ENCODE results near the gene MED23. TPM values are rescaled to one million over a fixed set of nuclear protein-coding genes. Genes with fewer than 3 reads are reported as not detected.
A peak's percentile ranks its signal among the peaks of the same experiment; 100 is the strongest.

MED23 gene
- total RNA-seq, result 24.4 and 35.1 TPM in 2 replicates

DNA sequence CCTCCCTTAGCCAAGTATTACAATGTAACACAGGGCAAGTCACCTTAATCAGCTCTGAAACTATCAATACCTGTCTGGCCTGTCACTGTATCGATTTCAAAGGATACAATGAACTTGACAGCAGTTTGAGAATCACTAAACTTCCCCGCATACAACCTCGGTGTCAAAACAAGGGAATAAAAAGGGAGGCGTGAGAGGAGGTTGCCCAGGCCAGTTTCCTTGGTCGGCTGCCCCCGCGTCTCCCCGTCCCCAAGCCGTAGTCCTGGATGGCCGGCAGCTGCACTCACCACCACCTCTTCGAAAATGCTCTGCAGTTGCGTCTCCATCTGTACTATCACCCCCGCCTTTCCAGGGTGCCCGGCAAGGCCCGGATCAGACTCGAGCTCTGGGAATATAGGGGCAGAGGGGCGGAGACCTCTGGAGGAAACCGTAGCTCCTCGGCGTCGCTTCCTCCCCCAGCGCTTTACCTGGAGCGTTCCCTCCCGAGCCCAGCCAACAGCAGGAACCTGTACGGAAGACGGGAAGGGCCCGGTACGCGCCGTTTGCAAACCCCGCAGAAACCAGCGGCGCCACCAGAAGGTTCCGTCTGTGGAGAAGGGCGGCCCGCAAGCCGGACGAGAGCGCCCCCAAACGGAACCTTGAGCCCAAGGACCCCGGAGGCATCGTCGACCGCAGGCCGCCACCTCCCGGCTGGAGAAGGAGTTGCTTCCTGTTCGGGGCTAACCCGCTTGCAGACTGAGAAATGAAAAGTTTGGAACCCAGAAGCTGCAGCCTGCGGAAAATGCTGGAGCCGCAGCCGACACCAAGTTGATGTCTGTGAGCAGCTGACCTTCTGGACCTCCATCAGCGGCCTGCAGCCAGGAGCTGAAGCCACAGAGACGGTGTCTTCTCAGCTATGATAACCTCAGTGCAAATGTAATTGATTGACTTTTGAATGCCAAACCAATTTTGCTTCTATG lies at the start of gene MED23:
MED23 (minus strand) TSS at position 519 of the 959 bp plus-strand sequence; CDS start at position 326, 193 bp downstream.
- DNase-seq (ENCODE audit: low read depth in 2 of 2), result peak; percentile 95

DNA sequence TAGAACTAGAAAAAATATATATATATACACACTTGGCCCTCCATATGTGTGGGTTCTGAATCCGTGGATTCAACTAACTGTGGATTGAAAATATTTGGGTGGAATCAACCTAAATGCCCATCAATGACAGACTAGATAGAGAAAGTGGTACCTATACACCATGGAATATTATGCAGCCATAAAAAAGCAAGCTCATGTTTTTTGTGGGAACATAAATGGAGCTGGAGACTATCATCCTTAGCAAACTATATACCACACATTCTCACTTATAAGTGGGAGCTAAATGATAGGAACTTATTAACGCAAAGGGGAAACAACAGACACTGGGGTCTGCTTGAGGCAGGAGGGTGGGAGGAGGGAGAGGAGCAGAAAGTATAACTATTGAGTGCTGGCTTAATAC lies 45.1 kb upstream of the MED23 start:
- no peak for DNase-seq (ENCODE audit: low read depth in 2 of 2)

DNA sequence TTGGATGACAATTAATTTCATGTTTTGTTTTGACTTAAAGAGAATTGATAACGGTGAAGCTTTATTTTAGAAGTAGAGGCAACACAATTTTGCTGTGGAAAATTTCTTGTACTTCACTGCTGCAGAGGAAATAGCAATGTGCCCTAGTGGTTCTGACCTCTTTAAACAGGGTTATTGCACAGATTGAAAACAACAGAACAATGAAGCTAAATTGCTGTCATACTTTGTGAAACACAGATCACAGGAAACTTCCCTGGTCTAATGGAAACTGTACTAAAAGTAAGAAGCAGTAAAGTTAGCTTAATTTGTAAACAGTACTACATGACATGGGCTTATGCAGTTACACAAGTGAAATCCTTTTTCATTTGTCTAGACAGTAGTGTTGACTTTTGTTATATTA lies 41.8 kb upstream of the MED23 start:
- peak; percentile 73 to 96 for DNase-seq (ENCODE audit: low read depth in 2 of 2)

- no peak for DNase-seq (ENCODE audit: low read depth in 2 of 2)
Measured at GRCh38 chr6:131663578-131664165, 35.6 kb upstream of the MED23 start.

- DNase-seq (ENCODE audit: low read depth in 2 of 2), result peak in 1 of 2 donors; percentile 78
Measured at GRCh38 chr6:131660195-131660594, 32.2 kb upstream of the MED23 start.

GRCh38 chr6:131658287-131658686 lies 30.2 kb upstream of the MED23 start:
- DNase-seq (ENCODE audit: low read depth in 2 of 2), result no peak

- peak in 1 of 2 donors; percentile 4 for DNase-seq (ENCODE audit: low read depth in 2 of 2)
Measured at GRCh38 chr6:131657630-131658111, 29.6 kb upstream of the MED23 start.

DNA sequence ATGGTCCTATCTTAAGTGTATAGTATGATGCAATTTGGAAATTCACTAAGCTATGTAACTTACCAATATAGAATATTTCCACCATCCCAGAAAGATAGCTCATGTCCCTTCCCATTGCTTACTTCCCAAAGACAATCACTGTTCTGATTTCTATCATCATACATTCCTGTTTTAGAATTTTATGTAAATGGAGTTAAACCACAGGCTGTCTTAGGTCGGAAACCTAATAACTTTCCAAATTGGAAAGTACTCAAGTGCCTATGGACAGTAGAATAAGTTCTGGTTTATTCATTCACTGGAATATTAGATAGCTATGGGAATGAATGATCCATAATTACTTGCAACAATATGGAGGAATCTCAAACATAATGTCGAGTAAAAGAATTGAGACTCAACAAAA lies 29.2 kb upstream of the MED23 start:
- no peak for DNase-seq (ENCODE audit: low read depth in 2 of 2)

- DNase-seq (ENCODE audit: low read depth in 2 of 2), result no peak
Measured at GRCh38 chr6:131656667-131657066, 28.6 kb upstream of the MED23 start.

DNA sequence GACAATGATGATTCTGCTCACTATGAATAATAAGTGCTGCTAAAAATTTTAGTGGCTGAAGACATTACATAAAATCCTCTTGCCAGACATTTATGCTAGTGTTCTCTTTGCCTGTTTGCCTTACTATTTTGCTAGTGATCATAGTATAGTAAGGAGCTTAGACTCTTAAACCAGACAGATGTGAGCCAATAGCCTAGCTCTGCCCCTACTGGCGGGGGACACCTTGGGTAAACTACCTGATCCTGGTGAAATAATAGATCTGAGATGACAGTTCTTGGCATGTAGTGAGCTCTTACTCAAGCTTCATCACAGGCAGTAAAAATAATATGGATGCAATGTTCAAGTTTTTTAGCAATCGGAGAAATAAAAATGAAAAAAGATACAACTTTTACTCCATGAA lies 27.9 kb upstream of the MED23 start:
- no peak for DNase-seq (ENCODE audit: low read depth in 2 of 2)

DNA sequence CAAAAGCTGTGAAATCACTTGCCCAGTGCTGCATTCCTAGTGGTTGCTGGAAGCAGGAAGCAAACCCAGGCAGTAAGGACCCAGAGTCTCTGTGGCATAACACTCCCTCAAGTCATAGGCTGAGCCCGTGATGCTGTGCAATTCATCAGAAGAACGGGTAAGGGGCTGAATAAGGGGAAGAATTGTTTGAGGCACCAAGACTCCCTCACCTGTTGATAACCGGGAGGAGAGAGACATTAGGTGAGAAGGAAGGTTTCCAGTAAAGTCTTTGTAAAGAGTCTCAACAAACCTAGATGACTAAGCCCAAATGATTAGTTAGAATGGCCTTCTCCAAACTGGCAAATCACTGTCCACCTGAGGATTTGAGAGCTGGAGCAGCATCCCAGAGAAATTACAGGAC lies 27.3 kb upstream of the MED23 start:
- DNase-seq (ENCODE audit: low read depth in 2 of 2), result no peak

- DNase-seq (ENCODE audit: low read depth in 2 of 2), result no peak
Measured at GRCh38 chr6:131654326-131654725, 26.3 kb upstream of the MED23 start.

GRCh38 chr6:131652472-131652871 lies 24.4 kb upstream of the MED23 start:
- DNase-seq (ENCODE audit: low read depth in 2 of 2), result peak; percentile 45 to 65

DNA sequence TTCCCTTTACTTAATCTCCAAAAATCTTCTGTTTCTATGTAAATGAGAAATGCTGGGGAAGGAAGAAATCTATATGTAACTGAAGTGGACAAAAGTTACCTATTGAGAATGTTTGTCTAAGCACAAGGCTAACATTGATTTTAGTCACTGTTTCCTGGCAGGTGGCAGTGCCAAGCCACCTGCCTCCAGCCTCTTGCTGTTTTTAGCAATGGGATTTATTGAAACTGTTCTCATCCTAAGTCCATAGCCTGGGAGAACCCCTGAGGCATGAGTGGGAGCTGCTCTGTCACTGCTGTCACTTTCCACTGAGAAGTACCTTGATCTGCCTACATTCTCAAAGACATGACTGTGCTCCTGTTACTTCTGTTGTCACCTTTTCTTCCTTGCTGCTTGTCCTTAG lies 23.7 kb upstream of the MED23 start:
- DNase-seq (ENCODE audit: low read depth in 2 of 2), result peak in 1 of 2 donors; percentile 19

DNA sequence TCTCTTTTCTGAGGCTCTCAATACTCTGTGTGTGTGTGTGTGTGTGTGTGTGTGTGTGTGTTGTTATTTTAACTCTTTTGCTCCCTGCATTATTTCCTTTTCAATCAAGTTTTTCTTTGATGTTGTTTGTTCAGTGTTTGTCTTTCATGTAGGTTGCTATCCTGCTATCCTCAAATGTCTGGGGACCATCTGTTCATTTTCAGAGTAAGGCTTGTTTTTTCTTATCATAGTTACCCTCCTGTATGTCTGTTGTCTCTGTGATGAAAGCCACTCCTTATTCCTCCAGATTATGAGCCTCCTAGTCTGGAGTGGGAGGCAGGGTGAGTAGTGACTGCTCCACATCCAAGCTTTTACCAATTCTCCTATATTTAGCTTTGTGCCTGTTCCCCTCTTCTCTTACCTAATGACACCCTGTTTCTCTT lies 18.2 kb upstream of the MED23 start:
- no peak for DNase-seq (ENCODE audit: low read depth in 2 of 2)

GRCh38 chr6:131645846-131646245 lies 17.8 kb upstream of the MED23 start:
- DNase-seq (ENCODE audit: low read depth in 2 of 2), result no peak

DNA sequence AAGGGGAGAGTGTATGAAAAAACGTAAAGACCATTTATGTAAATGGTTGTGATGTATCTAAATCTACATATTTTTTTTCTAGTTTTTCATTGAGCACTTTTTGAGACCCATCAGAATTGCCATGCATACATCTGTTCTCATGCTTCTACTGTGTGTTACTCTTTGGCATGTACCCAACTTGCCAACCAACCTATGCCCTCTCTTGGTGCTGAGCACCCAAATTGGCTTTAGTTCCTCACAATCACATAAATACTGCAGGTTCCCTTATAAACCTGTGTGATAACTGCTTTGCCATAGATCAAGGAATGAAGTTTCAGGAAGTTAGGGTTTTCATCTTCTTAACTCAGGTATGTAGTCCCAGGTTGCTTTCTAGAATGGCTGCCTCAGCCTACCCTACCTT lies 16.9 kb upstream of the MED23 start:
- DNase-seq (ENCODE audit: low read depth in 2 of 2), result no peak

GRCh38 chr6:131643855-131644460 lies 15.9 kb upstream of the MED23 start:
- no peak for DNase-seq (ENCODE audit: low read depth in 2 of 2)

DNA sequence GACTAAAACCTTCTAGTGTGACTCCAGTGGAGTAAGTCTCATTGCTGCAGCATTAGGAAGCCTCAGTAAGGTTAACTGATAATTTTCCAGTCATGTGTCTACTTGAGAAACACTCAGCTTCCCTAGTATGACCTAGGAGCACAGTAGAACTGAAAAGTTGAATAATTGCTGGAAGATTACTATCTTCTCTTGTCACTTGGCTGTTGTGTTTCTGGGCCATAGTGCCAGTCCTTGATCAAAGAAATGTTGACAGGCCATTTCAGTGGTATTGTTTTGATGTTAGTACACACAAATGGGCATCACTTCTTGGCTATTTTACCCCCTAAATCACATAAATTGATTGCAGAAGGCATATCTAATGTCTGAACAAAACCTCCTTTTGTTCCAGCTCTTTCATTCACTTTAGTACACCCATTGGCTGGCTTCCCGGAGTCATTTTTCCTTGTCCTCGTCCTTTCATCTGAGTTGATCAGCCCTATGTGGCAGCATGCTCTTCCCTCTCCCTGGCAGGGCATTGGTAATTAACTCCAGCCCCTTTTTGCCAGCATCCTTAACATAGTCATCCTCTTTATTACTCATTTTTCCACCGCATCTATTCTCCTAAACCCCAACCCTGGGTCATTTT lies 15.1 kb upstream of the MED23 start:
- DNase-seq (ENCODE audit: low read depth in 2 of 2), result no peak

DNA sequence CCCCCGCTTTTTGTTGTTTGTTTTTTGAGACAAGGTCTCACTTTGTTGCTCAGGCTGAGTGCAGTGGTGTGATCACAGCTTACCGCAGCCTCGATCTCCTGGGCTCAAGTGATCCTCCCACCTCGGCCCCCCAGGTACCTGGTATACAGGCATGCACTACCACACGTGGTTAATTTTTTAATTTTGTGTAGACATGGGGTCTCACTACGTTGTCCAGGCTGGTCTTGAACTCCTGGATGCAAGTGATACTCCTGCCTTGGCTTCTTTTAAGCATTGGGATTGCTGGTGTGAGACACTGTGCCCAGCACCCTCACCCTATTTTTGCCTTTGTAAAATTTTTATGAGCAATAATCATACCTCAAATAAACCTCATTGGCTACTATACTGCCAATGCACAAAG lies 14.5 kb upstream of the MED23 start:
- DNase-seq (ENCODE audit: low read depth in 2 of 2), result no peak

GRCh38 chr6:131641554-131641953 lies 13.5 kb upstream of the MED23 start:
- DNase-seq (ENCODE audit: low read depth in 2 of 2), result no peak

- DNase-seq (ENCODE audit: low read depth in 2 of 2), result no peak
Measured at GRCh38 chr6:131640576-131640975, 12.5 kb upstream of the MED23 start.
